Fibroblast of lung (primary cell): Measurements from ENCODE around the gene OSBPL1A. TPM values are rescaled to one million over a fixed set of nuclear protein-coding genes. Genes with fewer than 3 reads are reported as not detected.
A peak's percentile ranks its signal among the peaks of the same experiment; 100 is the strongest.

Source experiments
- DNase-seq, 2 donors: peaks; one replicate each; pipeline versions ENCODE4 v3.0.0 to v3.0.0-alpha.2; 2010; ENCODE audit warnings: low read depth in 2 of 2
- H2AFZ ChIP-seq: 2 replicates; pipeline ENCODE4 v1.5.1; 2012; ENCODE audit warnings: low read length, control low read depth, inconsistent platforms
- H3K27ac ChIP-seq: 2 replicates; pipeline ENCODE4 v1.5.1; 2011; ENCODE audit warnings: low read length, control low read depth; ENCODE audit not compliant: insufficient read depth
- H3K27me3 ChIP-seq: 2 replicates; pipeline ENCODE4 v1.5.1; 2011; ENCODE audit warnings: mild to moderate bottlenecking, low read length; ENCODE audit not compliant: control insufficient read depth, insufficient read depth
- H3K36me3 ChIP-seq: 2 replicates; pipeline ENCODE4 v1.5.1; 2011; ENCODE audit warnings: low read length; ENCODE audit not compliant: control insufficient read depth, insufficient read depth
- H3K4me1 ChIP-seq: 2 replicates; pipeline ENCODE4 v1.5.1; 2011; ENCODE audit warnings: low read length; ENCODE audit not compliant: control insufficient read depth, insufficient read depth; ENCODE audit errors: extremely low read depth
- H3K4me2 ChIP-seq: 2 replicates; pipeline ENCODE4 v1.5.1; 2011; ENCODE audit warnings: low read length, control low read depth; ENCODE audit not compliant: insufficient read depth; ENCODE audit errors: extremely low read depth
- H3K4me3 ChIP-seq, 4 experiments: fragments of 200-600 bp in 1 of 4; sonication (generic) in 1 of 4; replicated peaks in 1 of 4; 2 replicates each; pipeline ENCODE4 v1.5.1; 2011 to 2016; ENCODE audit warnings: low read length in 4 of 4, low read depth in 3 of 4, mild to moderate bottlenecking in 3 of 4, control low read depth in 2 of 4, inconsistent platforms in 1 of 4, mixed read lengths in 1 of 4; ENCODE audit not compliant: insufficient read depth in 1 of 4; ENCODE audit errors: control extremely low read depth in 1 of 4
- H3K79me2 ChIP-seq: 2 replicates; pipeline ENCODE4 v1.5.1; 2012; ENCODE audit warnings: mild to moderate bottlenecking, low read length, inconsistent platforms; ENCODE audit not compliant: control insufficient read depth, insufficient read depth
- H3K9ac ChIP-seq: 2 replicates; pipeline ENCODE4 v1.5.1; 2011; ENCODE audit warnings: mild to moderate bottlenecking, low read length, control low read depth; ENCODE audit not compliant: insufficient read depth
- H3K9me3 ChIP-seq: 2 replicates; pipeline ENCODE4 v1.5.1; 2012; ENCODE audit warnings: low read depth, low read length; ENCODE audit not compliant: control insufficient read depth, insufficient read depth
- H4K20me1 ChIP-seq: 2 replicates; pipeline ENCODE4 v1.5.1; 2011; ENCODE audit warnings: low read length; ENCODE audit not compliant: control insufficient read depth, insufficient read depth; ENCODE audit errors: extremely low read depth
- CTCF ChIP-seq, 2 donors: IDR thresholded peaks in 1 of 2; conservative IDR thresholded peaks in 1 of 2; 1 replicate in 1 of 2; 2 replicates in 1 of 2; pipeline ENCODE4 v1.5.1; 2011 to 2012; ENCODE audit warnings: low read length in 2 of 2, control low read depth in 1 of 2, inconsistent platforms in 1 of 2, low read depth in 1 of 2, mild to moderate bottlenecking in 1 of 2
- EZH2 ChIP-seq: IDR thresholded peaks from 2 replicates; pipeline ENCODE4 v1.5.1; 2012; ENCODE audit warnings: low read length, control low read depth, mild to moderate bottlenecking; ENCODE audit errors: missing control alignments
- polyA plus RNA-seq, 2 donors: library from polyadenylated mRNA; depleted of rRNA in 1 of 2; stranded (reverse) in 1 of 2; unstranded in 1 of 2; fragments of >200 nt; gene quantifications; 2 replicates each; pipeline ENCODE4 v1.2.1, GENCODE V29; 2011 to 2012; ENCODE audit warnings: missing spikeins in 1 of 2
- total RNA-seq: library from RNA; depleted of rRNA; stranded (reverse); fragments of >200 nt; gene quantifications from 2 replicates; pipeline ENCODE4 v1.2.1, GENCODE V29; 2014

Gene OSBPL1A
- total and polyA plus RNA-seq, 2 donors (not counting 1 experiment from before 2014, with no cell fraction given): 67.5 to 73.3 TPM

DNA sequence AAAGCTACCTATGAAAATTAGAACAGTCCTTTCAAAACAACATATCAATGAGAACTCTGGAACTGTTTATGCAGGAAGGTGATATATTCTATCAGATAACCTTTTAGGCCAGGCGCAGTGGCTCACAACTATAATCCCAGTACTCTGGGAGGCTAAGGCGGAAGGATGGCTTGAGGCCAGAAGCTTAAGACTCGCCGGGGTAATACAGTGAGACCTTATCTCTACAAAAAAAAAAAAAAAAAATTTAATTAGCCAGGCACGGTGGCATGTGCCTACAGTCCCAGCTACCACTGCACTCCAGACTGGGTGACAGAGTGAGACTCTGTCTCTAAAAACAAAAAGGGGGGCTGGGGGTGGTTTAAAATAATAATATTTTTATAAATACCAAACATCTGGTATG, 77.9 kb downstream of the OSBPL1A start:
- no peak for TF ChIP-seq CTCF (conservative IDR thresholded peaks at IDR 0.05 in 1 of 2, IDR thresholded peaks at IDR 0.05 in 1 of 2; ENCODE audit: low read depth in 1 of 2, low read length in 2 of 2)
- TF ChIP-seq EZH2: no peak
- Histone ChIP-seq H4K20me1 (no peaks in the 10 kb centered on the region), H3K27me3 (no peaks in the 10 kb centered on the region), H3K4me2 (no peak overlapping the region), H3K79me2 (no peaks in the 10 kb centered on the region), H3K27ac (no peak overlapping the region), H3K36me3 (no peaks in the 10 kb centered on the region), H3K4me1 (no peaks in the 10 kb centered on the region), H2AFZ (no peak overlapping the region), H3K9me3 (no peaks in the 10 kb centered on the region), H3K4me3 (no peak overlapping the region), H3K9ac (no peak overlapping the region)
- no peak for DNase-seq

GRCh38 chr18:24317370-24317769, 80.3 kb downstream of the OSBPL1A start:
- no peak for DNase-seq
- Histone ChIP-seq H3K4me2 (no peak overlapping the region), H3K9me3 (no peaks in the 10 kb centered on the region), H3K27me3 (no peaks in the 10 kb centered on the region), H3K4me3 (no peak overlapping the region), H3K79me2 (no peaks in the 10 kb centered on the region), H3K36me3 (no peaks in the 10 kb centered on the region), H2AFZ (no peak overlapping the region), H3K4me1 (no peaks in the 10 kb centered on the region), H4K20me1 (no peaks in the 10 kb centered on the region), H3K27ac (no peak overlapping the region), H3K9ac (no peak overlapping the region)
- TF ChIP-seq EZH2 (no peak), CTCF (conservative IDR thresholded peaks at IDR 0.05 in 1 of 2, IDR thresholded peaks at IDR 0.05 in 1 of 2; ENCODE audit: low read depth in 1 of 2, low read length in 2 of 2) (no peak)

DNA sequence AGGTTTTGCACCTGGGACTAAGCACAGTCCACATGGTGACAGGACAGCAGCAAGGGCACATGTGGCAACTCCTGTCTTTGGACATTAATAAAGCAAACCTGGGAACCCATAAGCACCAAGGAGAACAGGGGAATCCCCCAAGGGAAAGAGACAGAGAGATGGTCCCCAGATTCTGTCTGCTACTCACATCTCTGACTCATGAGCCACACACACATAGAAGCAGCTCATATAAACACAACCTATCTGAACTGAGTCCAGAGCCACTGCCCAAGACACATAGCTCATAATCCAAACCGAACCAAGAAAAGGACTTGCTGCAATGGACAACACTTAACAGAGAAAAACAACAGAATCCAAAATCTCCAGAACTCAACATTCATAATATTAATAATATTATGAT, 82.5 kb downstream of the OSBPL1A start:
- H4K20me1 ChIP-seq: no peaks in the 10 kb centered on the region
- no peak overlapping the region for H3K4me2 ChIP-seq
- no peak overlapping the region for H3K9ac ChIP-seq
- H3K4me3 ChIP-seq: no peak overlapping the region
- H3K4me1 ChIP-seq: no peaks in the 10 kb centered on the region
- no peaks in the 10 kb centered on the region for H3K36me3 ChIP-seq
- no peak for TF ChIP-seq CTCF (conservative IDR thresholded peaks at IDR 0.05 in 1 of 2, IDR thresholded peaks at IDR 0.05 in 1 of 2; ENCODE audit: low read depth in 1 of 2, low read length in 2 of 2)
- TF ChIP-seq EZH2: no peak
- H3K27me3 ChIP-seq: no peaks in the 10 kb centered on the region
- H2AFZ ChIP-seq: no peak overlapping the region
- H3K9me3 ChIP-seq: no peaks in the 10 kb centered on the region
- peak; percentile 17 to 32 for DNase-seq
- H3K79me2 ChIP-seq: no peaks in the 10 kb centered on the region
- no peak overlapping the region for H3K27ac ChIP-seq
